OCI-LY3 (cell line): ENCODE measurements around the gene TLCD5.

Source experiments
- CTCF ChIP-seq: fragments of 200-600, 300-600 bp; sonication (generic); IDR thresholded peaks from 2 replicates; pipeline ENCODE4 v1.5.1; 2014; ENCODE audit warnings: antibody characterized with exemption, low read length, low read depth
- EZH2phosphoT487 ChIP-seq: fragments of 200-600 bp; shearing (Covaris generic); IDR thresholded peaks from 2 replicates; pipeline ENCODE4 v1.6.1; 2018; ENCODE audit warnings: antibody characterized with exemption, mixed run types, low read depth

GRCh38 chr11:120331301-120331996 lies 6.3 kb downstream of the TLCD5 start:
- no peak for TF ChIP-seq CTCF
- TF ChIP-seq EZH2phosphoT487: no peak
